Measurements from ENCODE around the gene JCAD.

GRCh38 chr10:30081182-30081581, 21.8 kb upstream of the JCAD start:
- TF ChIP-seq CTCF (IDR thresholded peaks at IDR 0.05; ENCODE audit: insufficient read depth, low read length): no peak
- no peak for TF ChIP-seq POLR2AphosphoS5 (IDR thresholded peaks at IDR 0.05; ENCODE audit: low read depth)
- no peak for TF ChIP-seq REST (IDR thresholded peaks at IDR 0.05; ENCODE audit: insufficient replicate concordance, low read depth)
- no peak for TF ChIP-seq SPI1 (IDR thresholded peaks at IDR 0.05; ENCODE audit: borderline replicate concordance, low read depth)
- TF ChIP-seq GABPA (IDR thresholded peaks at IDR 0.05; ENCODE audit: low read depth): no peak
